ENCODE measurements around the gene ISL1.

DNA sequence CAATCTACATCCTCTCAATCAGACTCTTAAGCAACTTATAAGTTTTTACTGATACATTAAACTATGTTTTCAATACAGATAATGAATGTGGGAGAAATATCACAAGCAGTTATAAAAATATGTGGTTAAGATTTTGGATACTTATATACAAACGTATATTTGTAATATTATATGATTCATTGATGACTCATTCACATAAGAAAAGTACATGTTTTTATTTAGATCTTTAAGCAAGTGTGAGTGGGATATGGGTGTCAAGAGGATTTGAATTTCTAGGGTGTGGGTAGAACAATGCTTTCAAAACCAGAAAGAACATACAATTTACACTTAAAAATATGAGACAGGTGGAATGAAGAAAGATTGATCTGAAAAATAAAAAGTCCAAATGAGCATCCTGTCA lies 36.1 kb upstream of the ISL1 start:
- no peak for TF ChIP-seq MAZ (IDR thresholded peaks at IDR 0.05; ENCODE audit: borderline replicate concordance, low read depth, low read length)
- TF ChIP-seq, protein P1, sequence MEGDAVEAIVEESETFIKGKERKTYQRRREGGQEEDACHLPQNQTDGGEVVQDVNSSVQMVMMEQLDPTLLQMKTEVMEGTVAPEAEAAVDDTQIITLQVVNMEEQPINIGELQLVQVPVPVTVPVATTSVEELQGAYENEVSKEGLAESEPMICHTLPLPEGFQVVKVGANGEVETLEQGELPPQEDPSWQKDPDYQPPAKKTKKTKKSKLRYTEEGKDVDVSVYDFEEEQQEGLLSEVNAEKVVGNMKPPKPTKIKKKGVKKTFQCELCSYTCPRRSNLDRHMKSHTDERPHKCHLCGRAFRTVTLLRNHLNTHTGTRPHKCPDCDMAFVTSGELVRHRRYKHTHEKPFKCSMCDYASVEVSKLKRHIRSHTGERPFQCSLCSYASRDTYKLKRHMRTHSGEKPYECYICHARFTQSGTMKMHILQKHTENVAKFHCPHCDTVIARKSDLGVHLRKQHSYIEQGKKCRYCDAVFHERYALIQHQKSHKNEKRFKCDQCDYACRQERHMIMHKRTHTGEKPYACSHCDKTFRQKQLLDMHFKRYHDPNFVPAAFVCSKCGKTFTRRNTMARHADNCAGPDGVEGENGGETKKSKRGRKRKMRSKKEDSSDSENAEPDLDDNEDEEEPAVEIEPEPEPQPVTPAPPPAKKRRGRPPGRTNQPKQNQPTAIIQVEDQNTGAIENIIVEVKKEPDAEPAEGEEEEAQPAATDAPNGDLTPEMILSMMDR (conservative IDR thresholded peaks at IDR 0.05; ENCODE audit: low read depth, low read length), result no peak
- TF ChIP-seq SMC3 (IDR thresholded peaks at IDR 0.05; ENCODE audit: low read depth, low read length), result no peak
- no peak for TF ChIP-seq POLR2A (IDR thresholded peaks at IDR 0.05; ENCODE audit: low read depth, low read length)
- TF ChIP-seq MXI1 (IDR thresholded peaks at IDR 0.05; ENCODE audit: borderline replicate concordance, low read depth, low read length), result no peak
- TF ChIP-seq CEBPB (IDR thresholded peaks at IDR 0.05; ENCODE audit: low read depth, low read length), result no peak
- TF ChIP-seq, protein P2, sequence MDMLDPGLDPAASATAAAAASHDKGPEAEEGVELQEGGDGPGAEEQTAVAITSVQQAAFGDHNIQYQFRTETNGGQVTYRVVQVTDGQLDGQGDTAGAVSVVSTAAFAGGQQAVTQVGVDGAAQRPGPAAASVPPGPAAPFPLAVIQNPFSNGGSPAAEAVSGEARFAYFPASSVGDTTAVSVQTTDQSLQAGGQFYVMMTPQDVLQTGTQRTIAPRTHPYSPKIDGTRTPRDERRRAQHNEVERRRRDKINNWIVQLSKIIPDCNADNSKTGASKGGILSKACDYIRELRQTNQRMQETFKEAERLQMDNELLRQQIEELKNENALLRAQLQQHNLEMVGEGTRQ (IDR thresholded peaks at IDR 0.05; ENCODE audit: low read depth, low read length), result no peak
- no peak for TF ChIP-seq RFX5 (IDR thresholded peaks at IDR 0.05; ENCODE audit: low read depth, low read length)
- no peak for TF ChIP-seq RCOR1 (IDR thresholded peaks at IDR 0.05; ENCODE audit: insufficient replicate concordance, low read length)
- no peak for TF ChIP-seq RAD21 (IDR thresholded peaks at IDR 0.05; ENCODE audit: low read length)
- no peak for TF ChIP-seq FOS (IDR thresholded peaks at IDR 0.05; ENCODE audit: low read depth, low read length)
